Measurements from ENCODE around the gene SEC14L5.
"Not testable (repeated sequence)": the region's sequence is repeated elsewhere in the genome, so short reads cannot be mapped to it uniquely, and the experiment has no call there.

The SEC14L5 gene

GRCh38 chr16:4948903-4949766, 9.0 kb upstream of the SEC14L5 start:
- no peak for DNase-seq (ENCODE audit: low read depth)
- TF ChIP-seq CTCF (conservative IDR thresholded peaks at IDR 0.05; ENCODE audit: control insufficient read depth, insufficient read depth, low read depth, low read length) = no peak
- no peak overlapping the region for H3K4me3 ChIP-seq (ENCODE audit: control insufficient read depth, low read depth, low read length)

- H3K4me3 ChIP-seq (ENCODE audit: control insufficient read depth, low read depth, low read length) = no peak overlapping the region
- TF ChIP-seq CTCF (conservative IDR thresholded peaks at IDR 0.05; ENCODE audit: control insufficient read depth, insufficient read depth, low read depth, low read length) = no peak
- no peak for DNase-seq (ENCODE audit: low read depth)
Observed at GRCh38 chr16:4949986-4950385, 8.1 kb upstream of the SEC14L5 start.

- H3K4me3 ChIP-seq (ENCODE audit: control insufficient read depth, low read depth, low read length); DNase-seq (ENCODE audit: low read depth): not testable (repeated sequence)
Observed at GRCh38 chr16:4951583-4951982, 6.5 kb upstream of the SEC14L5 start.

- TF ChIP-seq CTCF (conservative IDR thresholded peaks at IDR 0.05; ENCODE audit: control insufficient read depth, insufficient read depth, low read depth, low read length) = no peak
- no peak overlapping the region for H3K4me3 ChIP-seq (ENCODE audit: control insufficient read depth, low read depth, low read length)
- DNase-seq (ENCODE audit: low read depth) = peak; percentile 56
Observed at GRCh38 chr16:4954714-4955113, 3.4 kb upstream of the SEC14L5 start.

- no peak for TF ChIP-seq CTCF (conservative IDR thresholded peaks at IDR 0.05; ENCODE audit: control insufficient read depth, insufficient read depth, low read depth, low read length)
- no peak for DNase-seq (ENCODE audit: low read depth)
- peak overlapping the region; percentile 67 for H3K4me3 ChIP-seq (ENCODE audit: control insufficient read depth, low read depth, low read length)
Observed at GRCh38 chr16:4957420-4957719, 760 bp upstream of the SEC14L5 start.

GRCh38 chr16:4958510-4959438, 644 bp downstream of the SEC14L5 start:
- peak overlapping the region; percentile 35 for H3K4me3 ChIP-seq (ENCODE audit: control insufficient read depth, low read depth, low read length)
- no peak for DNase-seq (ENCODE audit: low read depth)
- no peak for TF ChIP-seq CTCF (conservative IDR thresholded peaks at IDR 0.05; ENCODE audit: control insufficient read depth, insufficient read depth, low read depth, low read length)

GRCh38 chr16:4960579-4960978, 2.4 kb downstream of the SEC14L5 start:
- no peak overlapping the region for H3K4me3 ChIP-seq (ENCODE audit: control insufficient read depth, low read depth, low read length)
- DNase-seq (ENCODE audit: low read depth) = no peak
- TF ChIP-seq CTCF (conservative IDR thresholded peaks at IDR 0.05; ENCODE audit: control insufficient read depth, insufficient read depth, low read depth, low read length) = no peak
